ENCODE measurements around the gene TUBA1C. TPM values are rescaled to one million over a fixed set of nuclear protein-coding genes. Genes with fewer than 3 reads are reported as not detected.
A peak's percentile ranks its signal among the peaks of the same experiment; 100 is the strongest.

TUBA1C gene
- polyA plus RNA-seq, 1 donor from 2014 or later: 41.4 TPM

DNA sequence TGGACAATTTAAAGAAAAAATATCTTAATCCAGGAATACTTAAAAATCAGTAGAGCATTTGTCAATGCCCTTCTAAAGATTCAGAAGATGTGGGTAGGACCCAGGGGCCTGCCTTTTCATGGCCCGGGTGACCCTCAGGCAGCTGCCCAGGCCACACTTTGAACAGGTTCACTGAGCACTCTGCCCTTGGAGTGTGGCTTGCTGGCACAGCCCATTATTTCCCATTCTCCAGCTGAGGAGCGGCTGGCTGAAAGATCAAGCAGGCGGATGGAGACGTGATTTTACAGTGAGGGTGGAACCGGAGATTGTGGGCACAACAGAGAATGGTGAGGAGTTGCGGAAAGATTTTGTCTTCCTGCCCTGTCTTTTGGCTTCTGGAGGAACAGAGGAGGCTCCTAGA lies 23.0 kb downstream of the TUBA1C start:
- Mint-ChIP-seq H3K4me1 (peaks cover 0 to 2% (median 0%) of the 10 kb centered on the region in 3 donors), H3K4me3 (no peak overlapping the region), H3K9me3 (no peaks in the 10 kb centered on the region), H3K27ac (no peak overlapping the region), H3K36me3 (no peaks in the 10 kb centered on the region), H3K27me3 (peaks cover 20% of the 10 kb centered on the region)

- Mint-ChIP-seq H3K27me3 (peaks cover 20% of the 10 kb centered on the region), H3K4me1 (peaks cover 0 to 2% (median 0%) of the 10 kb centered on the region in 3 donors), H3K4me3 (peak overlapping the region in 1 of 4 donors; percentile 19), H3K9me3 (no peaks in the 10 kb centered on the region), H3K27ac (no peak overlapping the region), H3K36me3 (no peaks in the 10 kb centered on the region)
These were observed 23.6 kb downstream of the TUBA1C start for GRCh38 chr12:49288412-49288853.

DNA sequence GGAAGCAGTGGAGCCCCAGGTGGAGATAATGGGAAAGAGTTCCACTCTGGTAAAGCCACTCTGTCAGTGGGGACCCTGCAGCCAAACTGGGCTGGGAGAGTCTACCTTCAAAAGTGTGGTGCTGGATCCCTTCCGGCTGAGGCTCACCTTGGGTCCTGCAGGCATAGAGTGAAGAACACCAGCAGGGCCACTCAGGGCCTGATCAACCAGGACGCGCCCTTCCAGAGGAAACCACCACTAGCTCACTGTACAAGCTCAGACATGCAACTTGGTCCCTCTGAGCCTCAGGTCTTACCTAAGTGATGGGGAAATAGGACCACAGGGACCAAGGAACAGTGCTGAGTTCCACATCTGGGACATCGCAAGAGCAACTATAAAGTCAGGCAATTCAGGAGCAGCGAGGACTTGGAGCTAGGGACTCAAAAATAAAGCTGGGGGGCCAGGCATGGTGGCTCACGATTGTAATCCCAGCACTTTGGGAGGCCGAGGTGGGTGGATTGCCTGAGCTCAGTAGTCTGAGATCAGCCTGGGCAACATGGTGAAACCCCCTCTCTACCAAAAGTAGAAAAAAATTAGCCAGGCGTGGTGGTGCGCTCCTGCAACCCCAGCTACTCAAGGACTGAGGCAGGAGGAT lies 24.2 kb downstream of the TUBA1C start:
- Mint-ChIP-seq H3K36me3 (no peaks in the 10 kb centered on the region), H3K9me3 (no peaks in the 10 kb centered on the region), H3K27me3 (peaks cover 16% of the 10 kb centered on the region), H3K4me3 (peak overlapping the region in 1 of 4 donors; percentile 19), H3K4me1 (peaks cover 0 to 2% (median 0%) of the 10 kb centered on the region in 3 donors), H3K27ac (no peak overlapping the region)

GRCh38 chr12:49292729-49293055 lies 27.8 kb downstream of the TUBA1C start:
- H3K9me3 Mint-ChIP-seq: no peaks in the 10 kb centered on the region
- H3K27ac Mint-ChIP-seq: no peak overlapping the region
- H3K36me3 Mint-ChIP-seq: no peaks in the 10 kb centered on the region
- peaks cover 7 to 11% (median 8%) of the 10 kb centered on the region in 3 donors for H3K4me1 Mint-ChIP-seq
- peaks cover 30% of the 10 kb centered on the region for H3K27me3 Mint-ChIP-seq
- H3K4me3 Mint-ChIP-seq: no peak overlapping the region

DNA sequence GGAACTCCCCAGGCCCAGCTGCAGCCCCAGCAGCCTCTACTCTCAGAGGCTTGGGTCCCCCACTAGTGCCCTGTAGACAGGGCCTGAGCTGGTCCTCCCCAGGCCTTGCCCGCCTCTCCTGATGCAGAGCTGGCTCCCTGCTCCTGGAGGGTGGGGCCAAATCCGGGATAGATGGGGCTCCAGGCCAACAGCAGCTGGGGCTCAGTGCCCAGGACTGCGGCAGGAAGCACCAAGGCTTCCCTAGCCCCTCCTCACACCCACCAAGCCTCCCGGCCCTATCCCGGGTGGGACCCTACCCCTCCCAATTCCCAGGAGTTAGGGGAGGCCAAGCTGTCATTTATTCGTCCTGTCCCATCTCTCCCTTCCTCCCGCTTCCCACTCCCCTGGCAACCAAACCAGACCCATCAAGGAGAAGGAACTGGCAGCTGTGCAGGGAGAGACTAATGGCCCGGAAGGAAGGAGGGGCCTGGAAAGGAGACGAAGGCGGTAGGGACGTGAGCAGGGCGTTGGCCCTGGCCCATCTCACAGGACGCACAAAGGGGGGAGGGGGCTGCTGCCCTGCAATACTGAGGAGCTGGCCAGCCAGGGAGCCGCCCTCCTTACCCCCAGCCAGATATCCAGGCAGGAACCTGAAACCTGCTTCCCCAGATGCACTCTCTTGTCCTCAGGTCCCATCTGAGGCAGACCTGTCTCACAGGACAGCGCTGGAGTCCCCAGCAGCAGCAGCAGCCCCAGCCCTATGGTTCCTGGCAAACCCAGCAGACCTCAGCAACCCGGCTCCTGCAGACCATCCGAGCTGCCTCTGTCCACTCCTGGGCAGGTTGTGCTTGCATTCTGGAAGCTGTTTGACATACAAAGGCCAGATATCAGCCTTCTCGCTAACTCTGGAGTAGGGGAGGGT lies 28.4 kb downstream of the TUBA1C start:
- H3K27ac Mint-ChIP-seq: no peak overlapping the region
- peaks cover 30% of the 10 kb centered on the region for H3K27me3 Mint-ChIP-seq

GRCh38 chr12:49294086-49294803 lies 29.4 kb downstream of the TUBA1C start:
- H3K4me1 Mint-ChIP-seq: peaks cover 7 to 11% (median 7%) of the 10 kb centered on the region in 3 donors
- H3K27ac Mint-ChIP-seq: no peak overlapping the region
- peaks cover 33% of the 10 kb centered on the region for H3K27me3 Mint-ChIP-seq
- H3K4me3 Mint-ChIP-seq: peak overlapping the region in 1 of 4 donors; percentile 12
- H3K9me3 Mint-ChIP-seq: no peaks in the 10 kb centered on the region
- H3K36me3 Mint-ChIP-seq: no peaks in the 10 kb centered on the region

More for the DNA sequence above, 28.4 kb downstream of the TUBA1C start:
- Mint-ChIP-seq H3K4me1 (peaks cover 7 to 11% (median 8%) of the 10 kb centered on the region in 3 donors), H3K4me3 (no peak overlapping the region), H3K36me3 (no peaks in the 10 kb centered on the region), H3K9me3 (no peaks in the 10 kb centered on the region)

GRCh38 chr12:49294804-49295081 lies 29.9 kb downstream of the TUBA1C start:
- no peaks in the 10 kb centered on the region for H3K36me3 Mint-ChIP-seq
- peaks cover 33% of the 10 kb centered on the region for H3K27me3 Mint-ChIP-seq
- H3K4me3 Mint-ChIP-seq: no peak overlapping the region
- H3K9me3 Mint-ChIP-seq: no peaks in the 10 kb centered on the region
- peaks cover 7 to 11% (median 7%) of the 10 kb centered on the region in 3 donors for H3K4me1 Mint-ChIP-seq
- no peak overlapping the region for H3K27ac Mint-ChIP-seq

GRCh38 chr12:49295082-49295936 lies 30.4 kb downstream of the TUBA1C start, which contains the start of gene PRPH:
Gene PRPH, plus strand, starts transcription at chr12:49295147. Its CDS starts 54 bp downstream, at chr12:49295201.
- no peaks in the 10 kb centered on the region for H3K9me3 Mint-ChIP-seq
- H3K27ac Mint-ChIP-seq: no peak within 1 kb of the TSS
- peaks cover 7 to 11% (median 7%) of the 10 kb centered on the region in 3 donors for H3K4me1 Mint-ChIP-seq
- peak within 1 kb of the TSS in 1 of 4 donors; percentile 12 for H3K4me3 Mint-ChIP-seq
- H3K36me3 Mint-ChIP-seq: no peaks in the 10 kb centered on the region
- peaks cover 35% of the 10 kb centered on the region for H3K27me3 Mint-ChIP-seq

- no peaks in the 10 kb centered on the region for H3K36me3 Mint-ChIP-seq
- peaks cover 42% of the 10 kb centered on the region for H3K27me3 Mint-ChIP-seq
- H3K4me1 Mint-ChIP-seq: peaks cover 7 to 11% (median 7%) of the 10 kb centered on the region in 3 donors
- H3K27ac Mint-ChIP-seq: peak overlapping the region in 1 of 3 donors; percentile 83
- H3K4me3 Mint-ChIP-seq: peak overlapping the region; percentile 41 to 83 (median 67)
- H3K9me3 Mint-ChIP-seq: no peaks in the 10 kb centered on the region
These were observed 31.4 kb downstream of the TUBA1C start for GRCh38 chr12:49296034-49296835.

DNA sequence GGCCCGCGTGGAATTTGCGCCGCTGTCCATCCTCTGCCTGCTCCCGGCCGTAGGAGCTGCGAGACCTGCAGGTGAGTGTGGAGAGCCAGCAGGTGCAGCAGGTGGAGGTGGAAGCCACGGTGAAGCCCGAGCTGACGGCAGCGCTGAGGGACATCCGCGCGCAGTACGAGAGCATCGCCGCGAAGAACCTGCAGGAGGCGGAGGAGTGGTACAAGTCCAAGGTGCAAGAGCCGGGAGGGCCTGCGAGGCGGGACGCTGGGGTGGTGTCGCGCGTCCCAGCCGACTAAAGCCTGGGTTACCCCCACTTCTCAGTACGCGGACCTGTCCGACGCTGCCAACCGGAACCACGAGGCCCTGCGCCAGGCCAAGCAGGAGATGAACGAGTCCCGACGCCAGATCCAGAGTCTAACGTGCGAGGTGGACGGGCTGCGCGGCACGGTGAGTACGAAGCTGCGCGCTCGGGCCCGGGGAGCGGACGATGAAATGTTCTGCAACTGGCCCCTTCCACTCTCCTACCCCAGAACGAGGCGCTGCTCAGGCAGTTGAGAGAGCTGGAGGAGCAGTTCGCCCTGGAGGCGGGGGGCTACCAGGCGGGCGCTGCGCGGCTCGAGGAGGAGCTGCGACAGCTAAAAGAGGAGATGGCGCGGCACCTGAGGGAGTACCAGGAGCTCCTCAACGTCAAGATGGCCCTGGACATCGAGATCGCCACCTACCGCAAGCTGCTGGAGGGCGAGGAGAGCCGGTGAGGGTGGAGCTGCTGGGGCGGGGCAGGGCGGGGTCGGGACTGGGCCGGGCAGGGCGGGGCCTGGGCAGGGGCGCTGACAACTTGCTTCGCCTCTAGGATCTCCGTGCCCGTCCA lies 32.2 kb downstream of the TUBA1C start:
- H3K9me3 Mint-ChIP-seq: no peaks in the 10 kb centered on the region
- H3K4me3 Mint-ChIP-seq: peak overlapping the region; percentile 61 to 83 (median 75)
- H3K27me3 Mint-ChIP-seq: peaks cover 42% of the 10 kb centered on the region
- H3K36me3 Mint-ChIP-seq: no peaks in the 10 kb centered on the region
- peak overlapping the region in 1 of 3 donors; percentile 53 for H3K27ac Mint-ChIP-seq
- H3K4me1 Mint-ChIP-seq: peaks cover 7 to 11% (median 11%) of the 10 kb centered on the region in 3 donors

GRCh38 chr12:49297695-49298060 lies 32.8 kb downstream of the TUBA1C start:
- H3K27me3 Mint-ChIP-seq: peaks cover 42% of the 10 kb centered on the region

GRCh38 chr12:49298160-49298559 lies 33.3 kb downstream of the TUBA1C start:
- peaks cover 42% of the 10 kb centered on the region for H3K27me3 Mint-ChIP-seq
- no peaks in the 10 kb centered on the region for H3K9me3 Mint-ChIP-seq
- H3K36me3 Mint-ChIP-seq: no peaks in the 10 kb centered on the region
- peaks cover 7 to 11% (median 11%) of the 10 kb centered on the region in 3 donors for H3K4me1 Mint-ChIP-seq
- peak overlapping the region in 1 of 3 donors; percentile 39 for H3K27ac Mint-ChIP-seq
- H3K4me3 Mint-ChIP-seq: peak overlapping the region in 3 of 4 donors; percentile 28 to 87 (median 50)

More at GRCh38 chr12:49297695-49298060, 32.8 kb downstream of the TUBA1C start:
- peaks cover 7 to 11% (median 11%) of the 10 kb centered on the region in 3 donors for H3K4me1 Mint-ChIP-seq
- no peak overlapping the region for H3K27ac Mint-ChIP-seq
- H3K36me3 Mint-ChIP-seq: no peaks in the 10 kb centered on the region
- H3K9me3 Mint-ChIP-seq: no peaks in the 10 kb centered on the region
- H3K4me3 Mint-ChIP-seq: peak overlapping the region in 3 of 4 donors; percentile 28 to 87 (median 68)

DNA sequence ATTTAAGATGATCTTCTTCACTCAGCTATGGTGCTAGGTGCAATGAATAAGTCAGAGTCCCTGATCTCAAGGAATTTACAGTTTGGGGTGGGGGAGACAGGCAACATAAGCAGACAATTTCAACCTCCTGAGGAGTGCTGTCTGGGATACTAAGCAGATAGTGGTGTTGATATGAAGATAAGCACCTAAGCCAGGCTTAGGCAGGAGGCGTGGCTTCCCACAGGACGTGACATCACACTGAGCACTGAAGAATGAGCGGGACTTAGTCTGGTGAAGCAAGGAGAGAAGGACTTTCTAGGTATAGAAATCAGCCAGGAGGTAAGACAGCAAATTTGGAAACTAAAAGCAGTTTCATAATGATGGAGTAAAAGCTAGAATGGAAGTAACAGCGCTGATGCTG lies 36.9 kb downstream of the TUBA1C start:
- Mint-ChIP-seq H3K27me3 (peaks cover 33% of the 10 kb centered on the region), H3K9me3 (no peaks in the 10 kb centered on the region), H3K4me1 (peaks cover 1 to 9% (median 4%) of the 10 kb centered on the region in 3 donors), H3K27ac (no peak overlapping the region), H3K4me3 (no peak overlapping the region), H3K36me3 (peaks cover 2% of the 10 kb centered on the region)
